Limb (tissue), 2 donors: ENCODE results near the gene CPLX3.

Experiments
- DNase-seq, 2 donors: peaks; one replicate each; pipeline ENCODE4 v3.0.0-alpha.2; 2016; ENCODE audit errors: extremely low spot score in 2 of 2

Gene CPLX3

GRCh38 chr15:74788042-74788682 is 38.3 kb upstream of the CPLX3 start:
- DNase-seq = no peak

GRCh38 chr15:74788683-74789151 is 37.7 kb upstream of the CPLX3 start:
- DNase-seq = no peak

GRCh38 chr15:74789171-74789631 is 37.2 kb upstream of the CPLX3 start:
- DNase-seq = no peak

- DNase-seq = no peak
Observed at GRCh38 chr15:74789741-74790079, 36.7 kb upstream of the CPLX3 start.

GRCh38 chr15:74790080-74790916 is 36.1 kb upstream of the CPLX3 start:
- peak in 1 of 2 donors; percentile 78 for DNase-seq

GRCh38 chr15:74791007-74791406 is 35.4 kb upstream of the CPLX3 start:
- DNase-seq = no peak

- no peak for DNase-seq
Observed at GRCh38 chr15:74791667-74792066, 34.8 kb upstream of the CPLX3 start.

GRCh38 chr15:74792227-74793016 is 34.0 kb upstream of the CPLX3 start:
- DNase-seq = no peak

GRCh38 chr15:74793135-74794028 is 33.0 kb upstream of the CPLX3 start:
- DNase-seq = no peak

- no peak for DNase-seq
Observed at GRCh38 chr15:74794248-74794969, 32.0 kb upstream of the CPLX3 start.

GRCh38 chr15:74794970-74795349 is 31.5 kb upstream of the CPLX3 start:
- no peak for DNase-seq

GRCh38 chr15:74795966-74796625 is 30.3 kb upstream of the CPLX3 start:
- DNase-seq = no peak

- no peak for DNase-seq
Observed at GRCh38 chr15:74798388-74799254, 27.8 kb upstream of the CPLX3 start.

GRCh38 chr15:74799255-74799855 is 27.1 kb upstream of the CPLX3 start:
- DNase-seq = peak in 1 of 2 donors; percentile 11

- peak in 1 of 2 donors; percentile 69 for DNase-seq
Observed at GRCh38 chr15:74799856-74800558, 26.4 kb upstream of the CPLX3 start.

GRCh38 chr15:74800559-74801094 is 25.8 kb upstream of the CPLX3 start:
- peak in 1 of 2 donors; percentile 27 for DNase-seq

GRCh38 chr15:74801311-74801997 is 25.0 kb upstream of the CPLX3 start:
- DNase-seq = peak in 1 of 2 donors; percentile 25
